SK-N-SH treated with all-trans-retinoic acid at 6 μM for 48 hours (cell line): ENCODE data around the gene ADIPOR2.

Experiments
- ATAC-seq: fragments of 200-7000 bp; cut with Tn5 transposase; 3 replicates; pipeline ENCODE4 v1.9.1; 2020; ENCODE audit warnings: mild to moderate bottlenecking, moderate library complexity
- ARNTL ChIP-seq: fragments of 450-650 bp; formaldehyde crosslinking; IDR thresholded peaks from 2 replicates; pipeline ENCODE4 v1.5.0; 2020; ENCODE audit warnings: low read depth, mild to moderate bottlenecking, moderate library complexity, borderline replicate concordance
- BACH2 ChIP-seq: fragments of 250-450 bp; sonication (Bioruptor Pico); IDR thresholded peaks from 2 replicates; pipeline ENCODE4 v1.9.0; 2021; ENCODE audit warnings: mild to moderate bottlenecking, borderline replicate concordance
- CSDC2 ChIP-seq: fragments of 250-450 bp; sonication (Bioruptor Pico); IDR thresholded peaks from 2 replicates; pipeline ENCODE4 v1.5.0; 2020; ENCODE audit warnings: mild to moderate bottlenecking, moderate library complexity
- ESRRG ChIP-seq: fragments of 250-450 bp; sonication (Bioruptor Pico); IDR thresholded peaks from 2 replicates; pipeline ENCODE4 v1.6.1; 2021; ENCODE audit warnings: mild to moderate bottlenecking
- ISL1 ChIP-seq: fragments of 250-450 bp; sonication (Bioruptor Pico); IDR thresholded peaks from 2 replicates; pipeline ENCODE4 v2.1.2; 2022; ENCODE audit warnings: mild to moderate bottlenecking, moderate library complexity
- OSR1 ChIP-seq: fragments of 250-450 bp; sonication (Bioruptor Pico); IDR thresholded peaks from 2 replicates; pipeline ENCODE4 v1.8.0; 2022; ENCODE audit warnings: moderate library complexity, mild to moderate bottlenecking, inconsistent platforms
- RARB ChIP-seq: fragments of 250-450 bp; sonication (Bioruptor Pico); IDR thresholded peaks from 2 replicates; pipeline ENCODE4 v1.8.0; 2021; ENCODE audit warnings: mild to moderate bottlenecking, moderate library complexity
- SNAI2 ChIP-seq: fragments of 250-450 bp; sonication (Bioruptor Pico); IDR thresholded peaks from 2 replicates; pipeline ENCODE4 v1.5.0; 2020; ENCODE audit warnings: mild to moderate bottlenecking, moderate library complexity
- TCF4 ChIP-seq: fragments of 250-450 bp; sonication (Bioruptor Pico); IDR thresholded peaks from 2 replicates; pipeline ENCODE4 v1.8.0; 2021; ENCODE audit warnings: mild to moderate bottlenecking, moderate library complexity, borderline replicate concordance
- TOX ChIP-seq: fragments of 250-450 bp; sonication (Bioruptor Pico); IDR thresholded peaks from 2 replicates; pipeline ENCODE4 v1.8.0; 2021; ENCODE audit warnings: mild to moderate bottlenecking, moderate library complexity, borderline replicate concordance
- ZC3H10 ChIP-seq: fragments of 250-450 bp; sonication (Bioruptor Pico); IDR thresholded peaks from 2 replicates; pipeline ENCODE4 v1.5.1; 2021; ENCODE audit warnings: mild to moderate bottlenecking, moderate library complexity
- ZFP3 ChIP-seq: fragments of 250-450 bp; sonication (Bioruptor Pico); IDR thresholded peaks from 2 replicates; pipeline ENCODE4 v1.5.0; 2020; ENCODE audit warnings: mild to moderate bottlenecking, moderate library complexity
- ZFP30 ChIP-seq: fragments of 450-650 bp; formaldehyde crosslinking; IDR thresholded peaks from 2 replicates; pipeline ENCODE4 v1.5.0; 2022; ENCODE audit warnings: mild to moderate bottlenecking, moderate library complexity
- ZNF565 ChIP-seq: fragments of 450-650 bp; formaldehyde crosslinking; conservative IDR thresholded peaks from 2 replicates; pipeline ENCODE4 v1.5.0; 2020; ENCODE audit warnings: low read depth, mild to moderate bottlenecking, moderate library complexity
- ZNF70 ChIP-seq: fragments of 450-650 bp; formaldehyde crosslinking; IDR thresholded peaks from 2 replicates; pipeline ENCODE4 v1.5.0; 2020; ENCODE audit warnings: mild to moderate bottlenecking, moderate library complexity
- ZNF8 ChIP-seq: fragments of 450-650 bp; formaldehyde crosslinking; IDR thresholded peaks from 2 replicates; pipeline ENCODE4 v1.5.0; 2020; ENCODE audit warnings: mild to moderate bottlenecking, moderate library complexity
- TF ChIP-seq, protein P1 (sequence below): fragments of 250-450 bp; sonication (Bioruptor Pico); IDR thresholded peaks from 2 replicates; pipeline ENCODE4 v1.5.1; 2020; ENCODE audit warnings: low read depth, mild to moderate bottlenecking, moderate library complexity
- TF ChIP-seq, protein P2 (sequence below): fragments of 250-450 bp; sonication (Bioruptor Pico); IDR thresholded peaks from 2 replicates; pipeline ENCODE4 v1.5.0; 2020; ENCODE audit warnings: mild to moderate bottlenecking, moderate library complexity
- TF ChIP-seq, protein P3 (sequence below): fragments of 250-450 bp; sonication (Bioruptor Pico); IDR thresholded peaks from 2 replicates; pipeline ENCODE4 v1.8.0; 2021; ENCODE audit warnings: low read depth, mild to moderate bottlenecking, moderate library complexity, borderline replicate concordance
- TF ChIP-seq, protein P4 (sequence below): fragments of 250-450 bp; sonication (Bioruptor Pico); IDR thresholded peaks from 2 replicates; pipeline ENCODE4 v1.8.0; 2020; ENCODE audit warnings: mild to moderate bottlenecking, moderate library complexity, borderline replicate concordance
- TF ChIP-seq, protein P5 (sequence below): fragments of 250-450 bp; sonication (Bioruptor Pico); IDR thresholded peaks from 2 replicates; pipeline ENCODE4 v1.5.1; 2021; ENCODE audit warnings: mild to moderate bottlenecking, moderate library complexity

Gene ADIPOR2

DNA sequence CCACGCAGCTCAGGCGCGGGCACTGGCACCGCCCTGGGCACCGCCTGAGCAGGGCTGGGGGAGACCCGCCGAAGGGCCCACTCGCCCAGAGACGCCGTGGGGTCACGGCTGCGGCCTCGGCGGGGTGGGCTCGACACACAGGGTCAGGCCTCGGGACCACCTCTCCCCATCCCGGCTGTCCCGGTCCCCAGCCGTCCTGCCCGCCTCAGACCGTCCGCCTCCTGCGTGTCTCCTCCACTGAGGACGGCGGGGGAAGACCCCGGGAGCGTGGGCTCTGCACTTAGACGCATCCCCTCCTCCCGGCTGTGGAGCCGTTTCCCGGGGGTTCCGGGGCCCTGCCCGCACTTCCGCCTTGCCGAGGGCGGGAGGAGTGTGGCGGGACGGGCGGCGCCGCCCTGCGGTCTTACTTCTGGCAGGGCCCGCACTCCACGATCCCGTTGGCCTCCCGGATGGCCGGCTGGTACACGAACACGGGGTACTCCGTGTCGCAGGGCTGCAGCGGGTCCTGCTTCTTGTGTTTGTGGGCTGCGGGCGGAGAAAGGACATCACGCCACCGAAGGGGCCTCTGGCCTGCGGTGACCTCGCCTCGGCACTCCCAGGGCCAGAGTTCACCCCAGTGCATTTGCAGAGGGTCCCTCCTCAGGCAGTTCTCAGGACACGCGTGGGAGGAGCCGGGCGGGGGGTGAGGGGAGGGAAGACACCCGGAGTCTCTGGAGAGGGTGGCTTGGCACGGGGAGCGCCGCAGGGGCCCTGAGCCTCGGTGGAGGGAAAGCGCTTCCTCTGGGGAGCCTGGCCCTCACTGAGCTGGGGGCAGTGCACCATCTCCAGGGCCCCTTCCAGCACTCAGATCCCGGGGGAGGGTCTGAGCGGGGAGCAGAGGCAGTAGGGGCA lies 106.4 kb downstream of the ADIPOR2 start:
- TF ChIP-seq TCF4 (no peak), OSR1 (CRISPR knock-in tag) (no peak), CSDC2 (no peak), ZFP3 (CRISPR knock-in tag) (no peak), ZC3H10 (CRISPR knock-in tag) (no peak), SNAI2 (CRISPR knock-in tag) (no peak), RARB (CRISPR knock-in tag) (no peak), ZNF8 (CRISPR knock-in tag) (no peak), TOX (no peak), ZFP30 (CRISPR knock-in tag) (no peak), ISL1 (CRISPR knock-in tag) (no peak), ARNTL (CRISPR knock-in tag) (no peak)
- TF ChIP-seq, protein P1, sequence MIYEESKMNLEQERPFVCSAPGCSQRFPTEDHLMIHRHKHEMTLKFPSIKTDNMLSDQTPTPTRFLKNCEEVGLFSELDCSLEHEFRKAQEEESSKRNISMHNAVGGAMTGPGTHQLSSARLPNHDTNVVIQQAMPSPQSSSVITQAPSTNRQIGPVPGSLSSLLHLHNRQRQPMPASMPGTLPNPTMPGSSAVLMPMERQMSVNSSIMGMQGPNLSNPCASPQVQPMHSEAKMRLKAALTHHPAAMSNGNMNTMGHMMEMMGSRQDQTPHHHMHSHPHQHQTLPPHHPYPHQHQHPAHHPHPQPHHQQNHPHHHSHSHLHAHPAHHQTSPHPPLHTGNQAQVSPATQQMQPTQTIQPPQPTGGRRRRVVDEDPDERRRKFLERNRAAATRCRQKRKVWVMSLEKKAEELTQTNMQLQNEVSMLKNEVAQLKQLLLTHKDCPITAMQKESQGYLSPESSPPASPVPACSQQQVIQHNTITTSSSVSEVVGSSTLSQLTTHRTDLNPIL (CRISPR knock-in tag): no peak
- TF ChIP-seq, protein P2, sequence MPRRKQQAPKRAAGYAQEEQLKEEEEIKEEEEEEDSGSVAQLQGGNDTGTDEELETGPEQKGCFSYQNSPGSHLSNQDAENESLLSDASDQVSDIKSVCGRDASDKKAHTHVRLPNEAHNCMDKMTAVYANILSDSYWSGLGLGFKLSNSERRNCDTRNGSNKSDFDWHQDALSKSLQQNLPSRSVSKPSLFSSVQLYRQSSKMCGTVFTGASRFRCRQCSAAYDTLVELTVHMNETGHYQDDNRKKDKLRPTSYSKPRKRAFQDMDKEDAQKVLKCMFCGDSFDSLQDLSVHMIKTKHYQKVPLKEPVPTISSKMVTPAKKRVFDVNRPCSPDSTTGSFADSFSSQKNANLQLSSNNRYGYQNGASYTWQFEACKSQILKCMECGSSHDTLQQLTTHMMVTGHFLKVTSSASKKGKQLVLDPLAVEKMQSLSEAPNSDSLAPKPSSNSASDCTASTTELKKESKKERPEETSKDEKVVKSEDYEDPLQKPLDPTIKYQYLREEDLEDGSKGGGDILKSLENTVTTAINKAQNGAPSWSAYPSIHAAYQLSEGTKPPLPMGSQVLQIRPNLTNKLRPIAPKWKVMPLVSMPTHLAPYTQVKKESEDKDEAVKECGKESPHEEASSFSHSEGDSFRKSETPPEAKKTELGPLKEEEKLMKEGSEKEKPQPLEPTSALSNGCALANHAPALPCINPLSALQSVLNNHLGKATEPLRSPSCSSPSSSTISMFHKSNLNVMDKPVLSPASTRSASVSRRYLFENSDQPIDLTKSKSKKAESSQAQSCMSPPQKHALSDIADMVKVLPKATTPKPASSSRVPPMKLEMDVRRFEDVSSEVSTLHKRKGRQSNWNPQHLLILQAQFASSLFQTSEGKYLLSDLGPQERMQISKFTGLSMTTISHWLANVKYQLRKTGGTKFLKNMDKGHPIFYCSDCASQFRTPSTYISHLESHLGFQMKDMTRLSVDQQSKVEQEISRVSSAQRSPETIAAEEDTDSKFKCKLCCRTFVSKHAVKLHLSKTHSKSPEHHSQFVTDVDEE (CRISPR knock-in tag): no peak
- no peak for ATAC-seq

DNA sequence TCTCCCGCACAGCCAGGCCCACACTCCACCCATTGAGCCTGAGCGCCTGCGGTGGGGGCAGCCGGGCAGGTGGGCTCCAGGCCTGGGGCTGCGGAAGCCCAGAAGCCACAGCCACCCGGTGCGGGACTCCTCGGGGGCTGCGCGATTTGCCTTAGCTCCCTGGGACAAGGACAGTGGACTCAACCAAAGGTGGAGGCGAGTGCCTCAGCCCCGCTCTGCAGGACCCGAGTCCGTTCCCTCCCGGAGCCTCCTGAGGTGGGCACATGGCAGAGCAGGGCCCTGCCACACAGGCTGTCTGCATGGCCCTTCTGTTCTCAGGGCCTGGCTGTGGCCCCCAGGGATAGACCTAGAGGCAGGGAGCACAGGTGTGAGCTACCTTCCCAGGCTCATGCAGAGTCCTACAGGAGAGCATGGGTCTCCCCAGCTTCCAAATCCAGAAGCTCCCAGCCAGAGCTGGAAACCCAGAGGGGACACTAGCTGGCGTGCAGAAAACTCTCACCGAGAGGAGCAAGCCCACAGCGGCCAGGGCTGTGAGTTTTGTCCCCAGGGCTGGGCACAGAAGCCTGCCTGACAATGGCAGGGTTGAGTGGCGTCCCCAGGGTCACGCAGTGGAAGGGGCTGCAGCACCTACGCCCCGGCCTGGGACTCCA lies 107.2 kb downstream of the ADIPOR2 start:
- TF ChIP-seq BACH2 (CRISPR knock-in tag) (no peak), RARB (CRISPR knock-in tag) (no peak), ZNF565 (CRISPR knock-in tag) (no peak), SNAI2 (CRISPR knock-in tag) (no peak), ISL1 (CRISPR knock-in tag) (no peak), ZFP30 (CRISPR knock-in tag) (no peak), ESRRG (CRISPR knock-in tag) (no peak), TCF4 (no peak), OSR1 (CRISPR knock-in tag) (no peak), TOX (no peak), ARNTL (CRISPR knock-in tag) (no peak), ZNF70 (no peak), ZC3H10 (CRISPR knock-in tag) (no peak), ZFP3 (CRISPR knock-in tag) (no peak), ZNF8 (CRISPR knock-in tag) (no peak)
- TF ChIP-seq, protein P2 (CRISPR knock-in tag): no peak
- TF ChIP-seq, protein P1 (CRISPR knock-in tag): no peak
- TF ChIP-seq, protein P3, sequence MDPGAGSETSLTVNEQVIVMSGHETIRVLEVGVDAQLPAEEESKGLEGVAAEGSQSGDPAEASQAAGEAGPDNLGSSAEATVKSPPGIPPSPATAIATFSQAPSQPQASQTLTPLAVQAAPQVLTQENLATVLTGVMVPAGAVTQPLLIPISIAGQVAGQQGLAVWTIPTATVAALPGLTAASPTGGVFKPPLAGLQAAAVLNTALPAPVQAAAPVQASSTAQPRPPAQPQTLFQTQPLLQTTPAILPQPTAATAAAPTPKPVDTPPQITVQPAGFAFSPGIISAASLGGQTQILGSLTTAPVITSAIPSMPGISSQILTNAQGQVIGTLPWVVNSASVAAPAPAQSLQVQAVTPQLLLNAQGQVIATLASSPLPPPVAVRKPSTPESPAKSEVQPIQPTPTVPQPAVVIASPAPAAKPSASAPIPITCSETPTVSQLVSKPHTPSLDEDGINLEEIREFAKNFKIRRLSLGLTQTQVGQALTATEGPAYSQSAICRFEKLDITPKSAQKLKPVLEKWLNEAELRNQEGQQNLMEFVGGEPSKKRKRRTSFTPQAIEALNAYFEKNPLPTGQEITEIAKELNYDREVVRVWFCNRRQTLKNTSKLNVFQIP (CRISPR knock-in tag): no peak
- TF ChIP-seq, protein P4, sequence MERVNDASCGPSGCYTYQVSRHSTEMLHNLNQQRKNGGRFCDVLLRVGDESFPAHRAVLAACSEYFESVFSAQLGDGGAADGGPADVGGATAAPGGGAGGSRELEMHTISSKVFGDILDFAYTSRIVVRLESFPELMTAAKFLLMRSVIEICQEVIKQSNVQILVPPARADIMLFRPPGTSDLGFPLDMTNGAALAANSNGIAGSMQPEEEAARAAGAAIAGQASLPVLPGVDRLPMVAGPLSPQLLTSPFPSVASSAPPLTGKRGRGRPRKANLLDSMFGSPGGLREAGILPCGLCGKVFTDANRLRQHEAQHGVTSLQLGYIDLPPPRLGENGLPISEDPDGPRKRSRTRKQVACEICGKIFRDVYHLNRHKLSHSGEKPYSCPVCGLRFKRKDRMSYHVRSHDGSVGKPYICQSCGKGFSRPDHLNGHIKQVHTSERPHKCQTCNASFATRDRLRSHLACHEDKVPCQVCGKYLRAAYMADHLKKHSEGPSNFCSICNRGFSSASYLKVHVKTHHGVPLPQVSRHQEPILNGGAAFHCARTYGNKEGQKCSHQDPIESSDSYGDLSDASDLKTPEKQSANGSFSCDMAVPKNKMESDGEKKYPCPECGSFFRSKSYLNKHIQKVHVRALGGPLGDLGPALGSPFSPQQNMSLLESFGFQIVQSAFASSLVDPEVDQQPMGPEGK (CRISPR knock-in tag): no peak
- TF ChIP-seq, protein P5, sequence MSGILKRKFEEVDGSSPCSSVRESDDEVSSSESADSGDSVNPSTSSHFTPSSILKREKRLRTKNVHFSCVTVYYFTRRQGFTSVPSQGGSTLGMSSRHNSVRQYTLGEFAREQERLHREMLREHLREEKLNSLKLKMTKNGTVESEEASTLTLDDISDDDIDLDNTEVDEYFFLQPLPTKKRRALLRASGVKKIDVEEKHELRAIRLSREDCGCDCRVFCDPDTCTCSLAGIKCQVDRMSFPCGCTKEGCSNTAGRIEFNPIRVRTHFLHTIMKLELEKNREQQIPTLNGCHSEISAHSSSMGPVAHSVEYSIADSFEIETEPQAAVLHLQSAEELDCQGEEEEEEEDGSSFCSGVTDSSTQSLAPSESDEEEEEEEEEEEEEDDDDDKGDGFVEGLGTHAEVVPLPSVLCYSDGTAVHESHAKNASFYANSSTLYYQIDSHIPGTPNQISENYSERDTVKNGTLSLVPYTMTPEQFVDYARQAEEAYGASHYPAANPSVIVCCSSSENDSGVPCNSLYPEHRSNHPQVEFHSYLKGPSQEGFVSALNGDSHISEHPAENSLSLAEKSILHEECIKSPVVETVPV (CRISPR knock-in tag): no peak
- ATAC-seq: no peak
